WI38 (cell line): ENCODE measurements around the gene GAREM2.

ENCODE experiments used
- H3K4me3 ChIP-seq: 2 replicates; pipeline ENCODE4 v1.5.1; 2011; ENCODE audit warnings: low read depth, mild to moderate bottlenecking, control low read depth, low read length
- TF ChIP-seq, protein P1 (sequence below): IDR thresholded peaks from 2 replicates; pipeline ENCODE4 v1.5.1; 2012; ENCODE audit warnings: low read depth, mild to moderate bottlenecking, control low read depth, low read length

GAREM2 gene

GRCh38 chr2:26172871-26173775 lies at the start of gene GAREM2:
TSS of gene GAREM2 (plus strand) at chr2:26173088. CDS start at chr2:26173221, 133 bp downstream.
- H3K4me3 ChIP-seq, result no peak within 1 kb of the TSS
- TF ChIP-seq, protein P1, sequence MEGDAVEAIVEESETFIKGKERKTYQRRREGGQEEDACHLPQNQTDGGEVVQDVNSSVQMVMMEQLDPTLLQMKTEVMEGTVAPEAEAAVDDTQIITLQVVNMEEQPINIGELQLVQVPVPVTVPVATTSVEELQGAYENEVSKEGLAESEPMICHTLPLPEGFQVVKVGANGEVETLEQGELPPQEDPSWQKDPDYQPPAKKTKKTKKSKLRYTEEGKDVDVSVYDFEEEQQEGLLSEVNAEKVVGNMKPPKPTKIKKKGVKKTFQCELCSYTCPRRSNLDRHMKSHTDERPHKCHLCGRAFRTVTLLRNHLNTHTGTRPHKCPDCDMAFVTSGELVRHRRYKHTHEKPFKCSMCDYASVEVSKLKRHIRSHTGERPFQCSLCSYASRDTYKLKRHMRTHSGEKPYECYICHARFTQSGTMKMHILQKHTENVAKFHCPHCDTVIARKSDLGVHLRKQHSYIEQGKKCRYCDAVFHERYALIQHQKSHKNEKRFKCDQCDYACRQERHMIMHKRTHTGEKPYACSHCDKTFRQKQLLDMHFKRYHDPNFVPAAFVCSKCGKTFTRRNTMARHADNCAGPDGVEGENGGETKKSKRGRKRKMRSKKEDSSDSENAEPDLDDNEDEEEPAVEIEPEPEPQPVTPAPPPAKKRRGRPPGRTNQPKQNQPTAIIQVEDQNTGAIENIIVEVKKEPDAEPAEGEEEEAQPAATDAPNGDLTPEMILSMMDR, result no peak

- TF ChIP-seq, protein P1, result no peak
- no peak overlapping the region for H3K4me3 ChIP-seq
Measured at GRCh38 chr2:26123426-26123825, 49.5 kb upstream of the GAREM2 start.

DNA sequence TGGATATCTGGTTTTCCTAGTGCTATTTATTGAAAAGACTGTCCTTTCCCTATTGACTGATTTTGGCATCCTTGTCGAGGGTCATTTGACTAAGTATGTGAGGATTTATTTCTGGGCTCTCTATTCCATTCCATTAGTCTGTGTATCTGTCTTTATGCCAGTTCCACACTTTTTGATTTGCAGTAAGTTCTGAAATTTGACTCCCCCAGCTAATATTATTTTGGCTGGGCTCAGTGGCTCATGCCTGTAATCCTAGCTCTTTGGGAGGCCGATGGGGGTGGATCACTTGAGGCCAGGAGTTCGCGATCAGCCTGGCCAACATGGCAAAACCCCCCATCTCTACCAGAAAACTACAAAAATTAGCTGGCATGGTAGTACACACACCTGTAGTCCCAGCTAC lies 46.8 kb upstream of the GAREM2 start:
- H3K4me3 ChIP-seq, result no peak overlapping the region
- TF ChIP-seq, protein P1, result no peak

DNA sequence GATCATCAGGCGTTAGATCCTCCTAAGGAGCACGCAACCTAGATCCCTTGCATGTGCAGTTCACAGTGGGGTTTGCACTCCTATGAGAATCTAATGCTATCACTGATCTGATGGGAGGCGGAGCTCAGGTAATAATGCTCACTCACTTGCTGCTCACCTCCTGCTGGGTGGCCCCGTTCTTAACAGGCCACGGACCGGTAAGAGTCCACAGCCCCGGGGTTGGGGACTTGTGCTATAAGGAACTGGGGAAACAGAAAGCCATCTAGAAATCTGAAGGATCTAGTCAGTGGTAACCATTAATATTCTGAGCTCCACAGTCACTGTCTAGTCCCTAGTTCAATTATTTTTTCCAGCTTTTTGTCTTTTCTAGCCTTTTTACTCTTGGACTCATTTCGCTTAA lies 44.7 kb upstream of the GAREM2 start:
- TF ChIP-seq, protein P1, result no peak
- H3K4me3 ChIP-seq, result no peak overlapping the region

GRCh38 chr2:26130763-26131162 lies 42.1 kb upstream of the GAREM2 start:
- no peak overlapping the region for H3K4me3 ChIP-seq
- TF ChIP-seq, protein P1, result no peak

DNA sequence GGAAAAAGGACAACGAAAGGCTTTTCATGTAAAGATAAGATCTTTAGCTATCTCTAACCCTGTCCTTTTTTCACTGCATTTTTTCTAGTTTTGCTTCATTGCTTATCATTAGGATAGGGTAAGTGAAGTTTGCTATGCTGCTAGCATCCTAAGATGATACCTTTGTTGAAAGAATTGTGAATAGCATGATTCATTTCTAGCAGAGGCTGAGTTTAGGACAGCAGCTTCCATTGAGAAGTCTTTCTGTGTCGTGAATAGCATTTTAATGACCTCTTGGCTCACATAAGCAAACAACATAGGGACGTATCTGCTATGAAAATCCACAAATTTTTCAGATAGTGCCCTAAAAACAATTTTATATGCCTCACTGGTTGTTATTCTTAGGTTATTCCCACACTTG lies 36.4 kb upstream of the GAREM2 start:
- no peak overlapping the region for H3K4me3 ChIP-seq
- TF ChIP-seq, protein P1, result no peak
